ENCODE measurements around the gene KRTAP4-5. TPM values are rescaled to one million over a fixed set of nuclear protein-coding genes. Genes with fewer than 3 reads are reported as not detected.
"Not testable (repeated sequence)": the region's sequence is repeated elsewhere in the genome, so short reads cannot be mapped to it uniquely, and the experiment has no call there.

Gene KRTAP4-5
- total RNA-seq, 4 donors from 2014 or later = not detected

DNA sequence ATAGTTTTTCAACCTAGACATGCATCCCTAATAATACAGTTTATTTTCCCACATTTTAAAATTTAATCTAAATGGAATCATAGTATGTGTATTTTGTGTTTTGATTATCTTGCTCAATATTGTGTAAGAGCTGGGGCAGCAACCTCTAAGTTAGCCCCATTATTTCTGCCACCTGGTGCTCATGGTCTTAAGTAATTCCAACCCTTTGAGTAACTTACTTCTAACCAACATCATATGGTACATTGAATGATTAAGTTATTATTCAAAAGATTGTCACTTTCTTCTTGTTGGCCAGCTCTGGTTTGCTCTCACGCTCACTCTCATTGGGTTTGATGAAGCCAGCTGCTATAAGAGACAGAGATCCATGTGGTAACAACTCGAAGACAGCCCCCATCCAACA lies 22.3 kb upstream of the KRTAP4-5 start:
- intact Hi-C loops (cut with DNase I) = no loop called here
- no peak for DNase-seq
- H3K36me3 ChIP-seq = no peaks in the 10 kb centered on the region
- TF ChIP-seq POLR2A (IDR thresholded peaks at IDR 0.05) = no peak
- TF ChIP-seq, protein P1, sequence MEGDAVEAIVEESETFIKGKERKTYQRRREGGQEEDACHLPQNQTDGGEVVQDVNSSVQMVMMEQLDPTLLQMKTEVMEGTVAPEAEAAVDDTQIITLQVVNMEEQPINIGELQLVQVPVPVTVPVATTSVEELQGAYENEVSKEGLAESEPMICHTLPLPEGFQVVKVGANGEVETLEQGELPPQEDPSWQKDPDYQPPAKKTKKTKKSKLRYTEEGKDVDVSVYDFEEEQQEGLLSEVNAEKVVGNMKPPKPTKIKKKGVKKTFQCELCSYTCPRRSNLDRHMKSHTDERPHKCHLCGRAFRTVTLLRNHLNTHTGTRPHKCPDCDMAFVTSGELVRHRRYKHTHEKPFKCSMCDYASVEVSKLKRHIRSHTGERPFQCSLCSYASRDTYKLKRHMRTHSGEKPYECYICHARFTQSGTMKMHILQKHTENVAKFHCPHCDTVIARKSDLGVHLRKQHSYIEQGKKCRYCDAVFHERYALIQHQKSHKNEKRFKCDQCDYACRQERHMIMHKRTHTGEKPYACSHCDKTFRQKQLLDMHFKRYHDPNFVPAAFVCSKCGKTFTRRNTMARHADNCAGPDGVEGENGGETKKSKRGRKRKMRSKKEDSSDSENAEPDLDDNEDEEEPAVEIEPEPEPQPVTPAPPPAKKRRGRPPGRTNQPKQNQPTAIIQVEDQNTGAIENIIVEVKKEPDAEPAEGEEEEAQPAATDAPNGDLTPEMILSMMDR (IDR thresholded peaks at IDR 0.05) = no peak
- no peaks in the 10 kb centered on the region for H3K9me3 ChIP-seq
- no peaks in the 10 kb centered on the region for H3K4me1 ChIP-seq
- 69 to 73% methylated on average over 2 of the region's 2 CpGs for WGBS, 2 donors
- no peak overlapping the region for H3K27ac ChIP-seq
- peaks cover 0 to 7% (median 0%) of the 10 kb centered on the region in 4 donors for H3K27me3 ChIP-seq
- H3K4me3 ChIP-seq = no peak overlapping the region

DNA sequence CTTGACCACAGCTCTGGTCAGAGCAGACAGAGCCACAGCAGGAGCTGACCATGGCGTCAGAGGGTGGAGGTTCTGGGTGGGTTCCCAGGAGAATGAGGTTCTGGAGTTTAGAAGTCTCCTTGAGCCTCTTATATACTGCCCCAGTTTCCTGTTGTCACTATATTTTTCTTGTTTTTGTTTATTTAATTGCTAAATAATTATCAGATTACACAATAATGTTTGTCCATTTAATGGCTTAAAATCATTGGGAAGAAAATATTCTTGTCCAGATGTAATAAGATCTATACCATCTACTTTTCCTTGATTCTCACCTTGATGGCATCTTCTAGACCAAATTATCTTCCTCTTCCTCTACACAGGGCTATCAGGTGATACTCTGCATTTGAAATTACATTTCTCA lies 18.5 kb upstream of the KRTAP4-5 start, which contains the start of gene KRTAP4-3:
TSS of gene KRTAP4-3 (minus strand) at position 101 of the 400 bp plus-strand sequence. CDS start at position 52, 49 bp downstream.
- WGBS, 2 donors = 75 to 86% methylated on average over 1 of the region's 1 CpG
- Histone ChIP-seq H3K4me3 (no peak within 1 kb of the TSS), H3K27ac (no peak within 1 kb of the TSS), H3K36me3 (no peaks in the 10 kb centered on the region), H3K9me3 (no peaks in the 10 kb centered on the region), H3K4me1 (no peaks in the 10 kb centered on the region), H3K27me3 (peaks cover 0 to 3% (median 0%) of the 10 kb centered on the region in 4 donors)
- no peak for DNase-seq
- TF ChIP-seq, protein P1 (IDR thresholded peaks at IDR 0.05) = no peak
- intact Hi-C loops (cut with DNase I) = no loop called here

DNA sequence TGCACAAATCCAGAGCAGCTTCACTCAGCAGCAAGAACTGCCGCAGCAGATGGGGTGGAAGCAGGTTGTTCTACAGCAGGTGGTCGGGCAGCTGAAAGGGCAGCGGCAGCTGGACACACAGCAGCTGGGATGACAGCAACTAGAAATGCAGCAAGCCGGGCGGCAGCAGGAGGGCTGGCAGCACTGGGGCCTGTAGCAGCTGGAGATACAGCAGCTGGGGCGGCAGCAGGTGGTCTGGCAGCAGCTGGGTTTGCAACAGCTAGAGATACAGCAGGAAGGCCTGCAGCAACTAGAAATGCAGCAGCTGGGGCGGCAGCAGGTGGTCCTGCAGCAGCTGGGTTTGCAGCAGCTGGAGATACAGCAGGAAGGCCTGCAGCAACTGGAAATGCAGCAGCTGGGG lies 17.9 kb upstream of the KRTAP4-5 start:
- H3K4me3 ChIP-seq = no peak overlapping the region
- no peak for DNase-seq
- H3K27me3 ChIP-seq = peaks cover 0 to 3% (median 0%) of the 10 kb centered on the region in 4 donors
- H3K27ac ChIP-seq = no peak overlapping the region
- 84 to 90% methylated on average over 5 to 7 of the region's 7 CpGs for WGBS, 2 donors
- no peaks in the 10 kb centered on the region for H3K4me1 ChIP-seq
- TF ChIP-seq, protein P1 (IDR thresholded peaks at IDR 0.05) = no peak
- no peak for TF ChIP-seq POLR2A (IDR thresholded peaks at IDR 0.05)
- H3K36me3 ChIP-seq = no peaks in the 10 kb centered on the region
- no peaks in the 10 kb centered on the region for H3K9me3 ChIP-seq
- intact Hi-C loops (cut with DNase I) = no loop called here

DNA sequence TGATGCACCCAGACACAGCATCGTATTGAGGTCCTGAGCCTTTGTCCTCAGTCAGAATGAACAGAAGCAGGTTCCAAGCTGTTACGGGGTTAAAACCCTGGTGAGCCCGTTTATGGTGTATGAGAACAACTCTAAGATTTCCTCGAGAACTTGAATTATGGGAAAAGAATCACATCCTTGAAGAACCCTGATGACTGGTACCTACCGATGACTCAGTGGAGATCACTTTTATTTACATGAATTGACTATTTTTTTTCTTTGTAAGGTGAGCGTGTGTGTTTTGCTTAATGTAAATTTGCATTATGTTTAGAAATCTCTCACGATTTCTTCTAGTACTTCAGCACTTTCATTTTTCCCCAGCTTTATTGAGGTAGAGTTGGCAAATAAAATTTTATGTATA lies 14.2 kb upstream of the KRTAP4-5 start:
- Histone ChIP-seq H3K4me3 (no peak overlapping the region), H3K36me3 (no peaks in the 10 kb centered on the region), H3K9me3 (no peaks in the 10 kb centered on the region), H3K27me3 (peaks cover 0 to 16% (median 0%) of the 10 kb centered on the region in 4 donors), H3K27ac (no peak overlapping the region), H3K4me1 (no peaks in the 10 kb centered on the region)
- DNase-seq = no peak
- TF ChIP-seq, protein P1 (IDR thresholded peaks at IDR 0.05) = no peak
- no peak for TF ChIP-seq POLR2A (IDR thresholded peaks at IDR 0.05)
- 59 to 66% methylated on average over 6 to 7 of the region's 7 CpGs for WGBS, 2 donors
- intact Hi-C loops (cut with DNase I) = no loop called here

DNA sequence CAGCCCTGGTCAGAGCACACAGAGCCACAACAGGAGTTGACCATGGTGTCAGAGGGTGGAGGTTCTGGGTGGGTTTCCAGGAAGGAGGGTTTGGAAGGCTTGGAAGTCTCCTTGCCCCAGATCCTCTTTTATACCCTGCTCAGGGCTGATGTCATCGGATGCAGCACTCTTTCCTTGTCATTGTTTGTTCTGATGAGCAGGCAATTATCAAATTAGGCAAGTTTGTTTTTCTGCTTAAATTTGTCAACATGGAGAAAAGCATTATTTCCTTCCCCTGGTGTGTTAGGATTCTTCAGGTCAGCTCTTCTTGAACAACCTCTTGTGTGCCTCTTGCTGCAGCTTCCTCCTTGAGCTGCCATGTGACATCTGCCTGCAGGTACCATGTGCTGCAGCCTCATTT lies 11.0 kb upstream of the KRTAP4-5 start, which contains the start of gene KRTAP4-4:
TSS of gene KRTAP4-4 (minus strand) at position 101 of the 400 bp plus-strand sequence. CDS start at position 44, 57 bp downstream.
- TF ChIP-seq, protein P1 (IDR thresholded peaks at IDR 0.05) = no peak
- TF ChIP-seq POLR2A (IDR thresholded peaks at IDR 0.05) = no peak
- H3K4me1 ChIP-seq = no peaks in the 10 kb centered on the region
- H3K27me3 ChIP-seq = peaks cover 0 to 28% (median 0%) of the 10 kb centered on the region in 4 donors
- no peak within 1 kb of the TSS for H3K4me3 ChIP-seq
- 82 to 94% methylated on average over 1 of the region's 1 CpG for WGBS, 2 donors
- no peak for DNase-seq
- no peaks in the 10 kb centered on the region for H3K9me3 ChIP-seq
- H3K36me3 ChIP-seq = no peaks in the 10 kb centered on the region
- intact Hi-C loops (cut with DNase I) = no loop called here
- H3K27ac ChIP-seq = no peak within 1 kb of the TSS

DNA sequence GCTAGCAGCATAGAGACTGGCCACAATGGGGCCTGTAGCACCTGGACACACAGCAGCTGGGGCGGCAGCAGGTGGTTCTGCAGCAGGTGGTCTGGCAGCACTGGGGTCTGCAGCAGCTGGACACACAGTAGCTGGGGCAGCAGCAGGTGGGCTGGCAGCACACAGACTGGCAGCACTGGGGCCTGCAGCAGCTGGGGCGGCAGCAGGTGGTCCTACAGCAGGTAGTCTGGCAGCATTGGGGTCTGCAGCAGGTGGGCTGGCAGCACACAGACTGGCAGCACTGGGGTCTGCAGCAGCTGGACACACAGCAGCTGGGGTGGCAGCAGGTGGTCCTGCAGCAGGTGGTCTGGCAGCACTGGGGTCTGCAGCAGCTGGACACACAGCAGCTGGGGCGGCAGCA lies 10.6 kb upstream of the KRTAP4-5 start:
- H3K4me3 ChIP-seq; H3K27ac ChIP-seq; H3K4me1 ChIP-seq; H3K36me3 ChIP-seq; intact Hi-C loops (cut with DNase I); DNase-seq; H3K9me3 ChIP-seq: not testable (repeated sequence)
- peaks cover 0 to 28% (median 0%) of the 10 kb centered on the region in 4 donors for H3K27me3 ChIP-seq
- 73 to 80% methylated on average over 1 to 2 of the region's 3 CpGs for WGBS, 2 donors
